GM23248 (cell line): ENCODE measurements around the gene GNA14.

ENCODE experiments used
- EZH2 ChIP-seq: fragments of 200-600 bp; sonication (generic); IDR thresholded peaks from 2 replicates; pipeline ENCODE4 v1.6.1; 2018; ENCODE audit warnings: antibody characterized with exemption, mild to moderate bottlenecking; ENCODE audit not compliant: insufficient read depth, poor library complexity, severe bottlenecking
- EZH2phosphoT487 ChIP-seq: fragments of 200-600 bp; sonication (generic); IDR thresholded peaks from 2 replicates; pipeline ENCODE4 v1.6.1; 2018; ENCODE audit warnings: antibody characterized with exemption, moderate library complexity, mild to moderate bottlenecking, low read depth; ENCODE audit not compliant: insufficient read depth

DNA sequence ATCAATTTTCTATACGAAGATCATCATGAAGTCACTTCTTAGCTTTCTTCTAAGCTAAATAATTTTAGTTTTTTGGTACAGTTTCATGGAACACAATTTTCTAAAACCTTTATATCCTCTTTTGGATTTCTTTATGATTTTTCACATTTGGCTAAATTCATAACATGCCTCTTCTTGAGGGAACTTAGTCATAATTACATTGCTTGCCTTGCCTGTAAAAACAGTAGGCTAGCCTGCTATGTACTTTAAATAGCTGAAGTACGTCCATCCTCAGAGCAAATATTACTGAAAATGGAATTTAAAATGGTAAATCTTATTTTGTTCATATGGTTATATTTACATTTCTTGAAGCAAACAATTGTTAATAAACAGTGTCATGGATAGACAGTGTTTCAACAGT, 245.8 kb downstream of the GNA14 start:
- TF ChIP-seq EZH2 (no peak), EZH2phosphoT487 (no peak)
